NK-92 (cell line): Measurements from ENCODE around the gene TPCN2.

ENCODE experiments used
- DNase-seq: peaks from one replicate; lab custom pipeline; 2025; ENCODE audit not compliant: unreplicated experiment; lab: John Stamatoyannopoulos, UW

Gene TPCN2

GRCh38 chr11:69037074-69037473 is 11.7 kb upstream of the TPCN2 start:
- no peak for DNase-seq

- DNase-seq, result no peak
Observed at GRCh38 chr11:69037544-69037943, 11.2 kb upstream of the TPCN2 start.

GRCh38 chr11:69039501-69039900 is 9.2 kb upstream of the TPCN2 start:
- no peak for DNase-seq

GRCh38 chr11:69040051-69040450 is 8.7 kb upstream of the TPCN2 start:
- DNase-seq, result no peak

- DNase-seq, result no peak
Observed at GRCh38 chr11:69040581-69041260, 8.0 kb upstream of the TPCN2 start.

- DNase-seq, result no peak
Observed at GRCh38 chr11:69041516-69041915, 7.2 kb upstream of the TPCN2 start.

- DNase-seq, result no peak
Observed at GRCh38 chr11:69044111-69045013, 4.4 kb upstream of the TPCN2 start.

- DNase-seq, result no peak
Observed at GRCh38 chr11:69048031-69048693, 570 bp upstream of the TPCN2 start.

GRCh38 chr11:69049490-69049867 is 747 bp downstream of the TPCN2 start:
- no peak for DNase-seq

GRCh38 chr11:69050592-69051380 is 2.1 kb downstream of the TPCN2 start:
- no peak for DNase-seq

GRCh38 chr11:69051381-69052342 is 2.9 kb downstream of the TPCN2 start:
- DNase-seq, result no peak

- DNase-seq, result no peak
Observed at GRCh38 chr11:69052343-69053168, 3.8 kb downstream of the TPCN2 start.

- DNase-seq, result no peak
Observed at GRCh38 chr11:69053169-69053477, 4.4 kb downstream of the TPCN2 start.

GRCh38 chr11:69053546-69054396 is 5.0 kb downstream of the TPCN2 start:
- DNase-seq, result no peak

- DNase-seq, result no peak
Observed at GRCh38 chr11:69054397-69055211, 5.9 kb downstream of the TPCN2 start.

GRCh38 chr11:69055212-69055586 is 6.5 kb downstream of the TPCN2 start:
- DNase-seq, result no peak
